ENCODE results near the gene TNRC6A. TPM values are rescaled to one million over a fixed set of nuclear protein-coding genes. Genes with fewer than 3 reads are reported as not detected.

Gene TNRC6A
- total and polyA plus RNA-seq, 12 donors: 32.0 to 83.3 (median 54.0) TPM

- WGBS, 4 donors: 85 to 91% (median 88%) methylated on average over 5 of the region's 5 CpGs
Measured at GRCh38 chr16:24683847-24684493, 45.5 kb upstream of the TNRC6A start.

GRCh38 chr16:24685539-24686432, 43.7 kb upstream of the TNRC6A start:
- Histone ChIP-seq H3K36me3 (replicated peaks in 1 of 2) (no peaks in the 10 kb centered on the region), H3K27me3 (no peaks in the 10 kb centered on the region), H3K9me3 (replicated peaks in 1 of 3) (no peaks in the 10 kb centered on the region), H3K27ac (peak overlapping the region in 2 of 5 donors; percentile 18 to 70), H3K4me3 (no peak overlapping the region), H3K4me1 (replicated peaks in 1 of 2) (peaks cover 0 to 11% of the 10 kb centered on the region in 2 donors)
- 36 to 37% (median 36%) methylated on average over 15 of the region's 15 CpGs for WGBS, 4 donors
- intact Hi-C loops (cut with DNase I): no loop called here
- TF ChIP-seq, protein P1, sequence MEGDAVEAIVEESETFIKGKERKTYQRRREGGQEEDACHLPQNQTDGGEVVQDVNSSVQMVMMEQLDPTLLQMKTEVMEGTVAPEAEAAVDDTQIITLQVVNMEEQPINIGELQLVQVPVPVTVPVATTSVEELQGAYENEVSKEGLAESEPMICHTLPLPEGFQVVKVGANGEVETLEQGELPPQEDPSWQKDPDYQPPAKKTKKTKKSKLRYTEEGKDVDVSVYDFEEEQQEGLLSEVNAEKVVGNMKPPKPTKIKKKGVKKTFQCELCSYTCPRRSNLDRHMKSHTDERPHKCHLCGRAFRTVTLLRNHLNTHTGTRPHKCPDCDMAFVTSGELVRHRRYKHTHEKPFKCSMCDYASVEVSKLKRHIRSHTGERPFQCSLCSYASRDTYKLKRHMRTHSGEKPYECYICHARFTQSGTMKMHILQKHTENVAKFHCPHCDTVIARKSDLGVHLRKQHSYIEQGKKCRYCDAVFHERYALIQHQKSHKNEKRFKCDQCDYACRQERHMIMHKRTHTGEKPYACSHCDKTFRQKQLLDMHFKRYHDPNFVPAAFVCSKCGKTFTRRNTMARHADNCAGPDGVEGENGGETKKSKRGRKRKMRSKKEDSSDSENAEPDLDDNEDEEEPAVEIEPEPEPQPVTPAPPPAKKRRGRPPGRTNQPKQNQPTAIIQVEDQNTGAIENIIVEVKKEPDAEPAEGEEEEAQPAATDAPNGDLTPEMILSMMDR (IDR thresholded peaks at IDR 0.05): no peak
- TF ChIP-seq POLR2A (IDR thresholded peaks at IDR 0.05): no peak
- peak; percentile 51 to 96 (median 65) for DNase-seq

More at GRCh38 chr16:24683847-24684493, 45.5 kb upstream of the TNRC6A start:
- peaks cover 0 to 11% of the 10 kb centered on the region in 2 donors for H3K4me1 ChIP-seq (replicated peaks in 1 of 2)
- H3K27ac ChIP-seq: no peak overlapping the region
- no peak for TF ChIP-seq POLR2A (IDR thresholded peaks at IDR 0.05)
- TF ChIP-seq, protein P1 (IDR thresholded peaks at IDR 0.05): no peak
- H3K4me3 ChIP-seq: no peak overlapping the region
- intact Hi-C loops (cut with DNase I): no loop called here
- no peaks in the 10 kb centered on the region for H3K27me3 ChIP-seq
- DNase-seq: no peak
- H3K36me3 ChIP-seq (replicated peaks in 1 of 2): no peaks in the 10 kb centered on the region
- no peaks in the 10 kb centered on the region for H3K9me3 ChIP-seq (replicated peaks in 1 of 3)

GRCh38 chr16:24686678-24687077, 42.8 kb upstream of the TNRC6A start:
- H3K36me3 ChIP-seq (replicated peaks in 1 of 2): no peaks in the 10 kb centered on the region
- intact Hi-C loops (cut with DNase I): no loop called here
- H3K27me3 ChIP-seq: no peaks in the 10 kb centered on the region
- H3K9me3 ChIP-seq (replicated peaks in 1 of 3): no peaks in the 10 kb centered on the region
- peak overlapping the region in 1 of 5 donors; percentile 70 for H3K27ac ChIP-seq
- DNase-seq: no peak
- no peak overlapping the region for H3K4me3 ChIP-seq
- TF ChIP-seq POLR2A (IDR thresholded peaks at IDR 0.05): no peak
- TF ChIP-seq, protein P1 (IDR thresholded peaks at IDR 0.05): no peak
- 70 to 80% (median 74%) methylated on average over 9 of the region's 9 CpGs for WGBS, 4 donors
- H3K4me1 ChIP-seq (replicated peaks in 1 of 2): peaks cover 0 to 11% of the 10 kb centered on the region in 2 donors

DNA sequence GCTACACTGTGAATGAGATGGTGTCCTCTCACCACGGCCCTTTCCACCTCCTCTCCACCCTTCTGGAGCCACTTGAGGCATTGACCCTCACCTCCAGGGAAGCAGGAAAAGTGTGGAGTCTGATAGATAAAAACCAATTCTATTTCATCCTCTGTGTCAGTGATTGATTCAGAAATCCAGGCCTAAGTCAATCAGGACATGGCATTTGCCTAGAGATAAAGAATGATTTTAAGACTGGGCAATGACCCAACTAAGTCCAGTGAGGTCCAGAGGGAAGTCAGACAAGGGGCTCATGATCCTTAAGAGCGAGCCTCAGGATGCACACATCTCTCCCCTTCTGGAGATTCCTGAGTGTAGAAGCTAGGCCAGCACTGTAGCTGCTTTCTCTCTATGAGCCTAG, 41.1 kb upstream of the TNRC6A start:
- no peak for TF ChIP-seq POLR2A (IDR thresholded peaks at IDR 0.05)
- TF ChIP-seq, protein P1 (IDR thresholded peaks at IDR 0.05): no peak

More for the DNA sequence above, 41.1 kb upstream of the TNRC6A start:
- DNase-seq: no peak
- WGBS, 4 donors: 79 to 85% (median 83%) methylated on average over 2 of the region's 2 CpGs
- peaks cover 0 to 11% of the 10 kb centered on the region in 2 donors for H3K4me1 ChIP-seq (replicated peaks in 1 of 2)
- no peaks in the 10 kb centered on the region for H3K36me3 ChIP-seq (replicated peaks in 1 of 2)
- no peak overlapping the region for H3K4me3 ChIP-seq
- H3K9me3 ChIP-seq (replicated peaks in 1 of 3): no peaks in the 10 kb centered on the region
- no peak overlapping the region for H3K27ac ChIP-seq
- intact Hi-C loops (cut with DNase I): no loop called here
- no peaks in the 10 kb centered on the region for H3K27me3 ChIP-seq

All from adrenal gland (tissue), 12 donors.